WERI-Rb-1 (cell line): ENCODE results near the gene COX7A2L.

Source experiments
- DNase-seq: peaks from one replicate; pipeline ENCODE4 v3.0.0-alpha.2; 2020
- H3K27ac ChIP-seq: fragments of 250-450 bp; sonication (Bioruptor Pico); 2 replicates; pipeline ENCODE4 v1.5.1; 2020; ENCODE audit warnings: mild to moderate bottlenecking, moderate library complexity
- H3K27me3 ChIP-seq: fragments of 250-450 bp; sonication (Bioruptor Pico); 2 replicates; pipeline ENCODE4 v1.5.1; 2021; ENCODE audit warnings: mild to moderate bottlenecking, low read depth, moderate library complexity; ENCODE audit not compliant: insufficient read depth, severe bottlenecking
- H3K36me3 ChIP-seq: fragments of 250-450 bp; sonication (Bioruptor Pico); 2 replicates; pipeline ENCODE4 v1.5.1; 2020; ENCODE audit warnings: mild to moderate bottlenecking, moderate library complexity
- H3K4me3 ChIP-seq: 2 replicates; pipeline ENCODE4 v1.5.1; 2011; ENCODE audit warnings: low read depth, mild to moderate bottlenecking, control low read depth, low read length
- H3K9me3 ChIP-seq: fragments of 250-450 bp; sonication (Bioruptor Pico); 2 replicates; pipeline ENCODE4 v1.5.1; 2021; ENCODE audit warnings: mild to moderate bottlenecking, moderate library complexity; ENCODE audit not compliant: severe bottlenecking
- TF ChIP-seq, protein P1 (sequence below): IDR thresholded peaks from 2 replicates; pipeline ENCODE4 v1.5.1; 2011; ENCODE audit warnings: low read depth, mild to moderate bottlenecking, control low read depth, inconsistent platforms, low read length

COX7A2L gene

DNA sequence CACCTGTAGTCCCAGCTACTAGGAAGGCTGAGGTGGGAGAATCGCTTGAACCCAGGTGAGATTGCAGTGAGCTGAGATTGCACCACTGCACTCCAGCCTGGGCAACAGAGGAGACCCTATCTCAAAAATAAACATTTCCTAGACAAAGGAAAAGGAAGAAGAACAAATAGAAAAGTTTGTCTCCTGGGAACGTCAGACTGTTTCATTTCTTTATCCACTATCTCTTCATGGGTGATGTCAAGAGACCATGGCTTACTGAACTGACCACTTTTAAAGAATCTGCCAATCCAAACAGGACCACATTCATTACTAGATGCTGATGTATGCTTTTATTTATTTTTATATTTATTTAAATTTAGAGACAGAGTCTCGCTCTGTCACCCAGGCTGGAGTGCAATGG, 26.8 kb downstream of the COX7A2L start:
- no peak for DNase-seq
- Histone ChIP-seq H3K27me3 (no peaks in the 10 kb centered on the region), H3K9me3 (peaks cover 3% of the 10 kb centered on the region), H3K27ac (no peak overlapping the region), H3K4me3 (no peak overlapping the region), H3K36me3 (peaks cover 58% of the 10 kb centered on the region)
- TF ChIP-seq, protein P1, sequence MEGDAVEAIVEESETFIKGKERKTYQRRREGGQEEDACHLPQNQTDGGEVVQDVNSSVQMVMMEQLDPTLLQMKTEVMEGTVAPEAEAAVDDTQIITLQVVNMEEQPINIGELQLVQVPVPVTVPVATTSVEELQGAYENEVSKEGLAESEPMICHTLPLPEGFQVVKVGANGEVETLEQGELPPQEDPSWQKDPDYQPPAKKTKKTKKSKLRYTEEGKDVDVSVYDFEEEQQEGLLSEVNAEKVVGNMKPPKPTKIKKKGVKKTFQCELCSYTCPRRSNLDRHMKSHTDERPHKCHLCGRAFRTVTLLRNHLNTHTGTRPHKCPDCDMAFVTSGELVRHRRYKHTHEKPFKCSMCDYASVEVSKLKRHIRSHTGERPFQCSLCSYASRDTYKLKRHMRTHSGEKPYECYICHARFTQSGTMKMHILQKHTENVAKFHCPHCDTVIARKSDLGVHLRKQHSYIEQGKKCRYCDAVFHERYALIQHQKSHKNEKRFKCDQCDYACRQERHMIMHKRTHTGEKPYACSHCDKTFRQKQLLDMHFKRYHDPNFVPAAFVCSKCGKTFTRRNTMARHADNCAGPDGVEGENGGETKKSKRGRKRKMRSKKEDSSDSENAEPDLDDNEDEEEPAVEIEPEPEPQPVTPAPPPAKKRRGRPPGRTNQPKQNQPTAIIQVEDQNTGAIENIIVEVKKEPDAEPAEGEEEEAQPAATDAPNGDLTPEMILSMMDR, result no peak

DNA sequence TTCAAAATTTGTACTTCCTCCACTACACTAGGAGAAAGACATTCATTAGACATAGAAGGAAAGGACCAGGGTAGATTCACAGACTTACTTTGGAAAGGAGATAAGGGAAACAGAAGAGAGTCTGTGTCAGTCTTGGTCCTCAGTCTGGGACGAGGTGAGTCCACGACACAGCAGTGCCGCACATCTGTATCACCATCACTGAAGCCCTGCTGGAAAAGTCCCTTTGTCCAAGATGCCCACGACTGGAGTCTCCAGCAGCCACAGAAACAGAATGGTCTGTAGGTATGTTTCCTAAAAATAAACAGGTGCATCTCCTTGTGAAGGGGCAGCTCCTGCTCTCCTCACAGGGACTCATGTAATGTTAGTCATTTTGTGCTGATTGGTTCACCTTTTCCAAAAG, 27.4 kb downstream of the COX7A2L start:
- H3K27ac ChIP-seq, result no peak overlapping the region
- peaks cover 61% of the 10 kb centered on the region for H3K36me3 ChIP-seq
- peaks cover 3% of the 10 kb centered on the region for H3K9me3 ChIP-seq
- H3K27me3 ChIP-seq, result no peaks in the 10 kb centered on the region
- H3K4me3 ChIP-seq, result no peak overlapping the region
- DNase-seq, result no peak
- TF ChIP-seq, protein P1, result no peak

DNA sequence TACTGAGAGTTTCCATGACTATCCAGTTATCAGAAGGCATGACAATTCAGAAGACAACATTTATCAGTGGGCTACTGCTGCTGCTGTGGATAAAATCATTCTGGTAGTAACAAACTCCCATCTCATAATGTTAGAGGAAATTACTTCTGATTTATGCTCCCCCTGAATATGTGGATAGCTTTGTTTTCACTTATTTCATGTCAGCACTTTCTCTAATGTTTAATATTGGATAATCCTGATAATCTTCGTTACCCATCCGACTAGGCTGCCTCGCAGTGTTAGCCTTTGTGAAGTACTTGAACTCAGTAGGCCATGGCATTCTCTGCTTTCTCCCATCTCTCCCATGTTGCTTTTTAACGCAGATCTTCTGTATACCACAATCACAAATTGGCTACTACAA, 28.4 kb downstream of the COX7A2L start:
- Histone ChIP-seq H3K4me3 (no peak overlapping the region), H3K36me3 (peaks cover 56% of the 10 kb centered on the region), H3K9me3 (peaks cover 3% of the 10 kb centered on the region), H3K27me3 (no peaks in the 10 kb centered on the region), H3K27ac (no peak overlapping the region)
- TF ChIP-seq, protein P1, result no peak
- DNase-seq, result no peak

DNA sequence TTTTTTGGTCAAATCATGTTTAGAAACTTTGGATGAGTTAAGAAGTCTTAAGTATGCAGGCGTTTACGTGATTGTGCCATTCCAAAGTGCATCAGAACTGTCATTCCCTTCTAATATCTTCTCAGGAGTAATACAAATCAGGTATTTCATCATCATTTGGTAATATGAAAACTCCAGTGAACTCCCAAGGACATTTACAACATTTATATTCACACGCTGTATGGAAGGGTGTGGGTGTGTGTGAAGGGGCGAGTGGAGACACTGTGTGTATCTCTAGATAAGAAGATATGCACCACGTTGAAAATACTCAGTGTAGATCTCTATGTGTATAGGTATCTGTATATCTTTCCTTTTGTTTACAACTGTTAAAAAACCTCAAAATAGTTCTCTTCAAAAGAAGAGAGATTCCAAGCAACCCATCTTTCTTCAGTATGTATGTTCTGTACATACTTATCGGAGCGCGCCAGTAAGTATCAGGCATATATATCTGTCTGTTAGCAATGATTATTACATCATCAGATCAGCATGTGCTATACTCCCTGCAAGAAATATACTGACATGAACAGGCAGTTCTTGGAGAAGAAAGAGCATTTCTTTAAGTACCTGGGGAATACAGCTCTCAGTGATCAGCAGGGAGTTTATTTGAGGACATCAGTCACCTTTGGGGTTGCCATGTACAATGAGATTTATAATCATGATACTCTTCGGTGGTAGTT, 29.3 kb downstream of the COX7A2L start:
- no peak overlapping the region for H3K27ac ChIP-seq
- TF ChIP-seq, protein P1, result no peak
- no peaks in the 10 kb centered on the region for H3K27me3 ChIP-seq
- DNase-seq, result no peak
- peaks cover 57% of the 10 kb centered on the region for H3K36me3 ChIP-seq
- no peak overlapping the region for H3K4me3 ChIP-seq
- no peaks in the 10 kb centered on the region for H3K9me3 ChIP-seq

DNA sequence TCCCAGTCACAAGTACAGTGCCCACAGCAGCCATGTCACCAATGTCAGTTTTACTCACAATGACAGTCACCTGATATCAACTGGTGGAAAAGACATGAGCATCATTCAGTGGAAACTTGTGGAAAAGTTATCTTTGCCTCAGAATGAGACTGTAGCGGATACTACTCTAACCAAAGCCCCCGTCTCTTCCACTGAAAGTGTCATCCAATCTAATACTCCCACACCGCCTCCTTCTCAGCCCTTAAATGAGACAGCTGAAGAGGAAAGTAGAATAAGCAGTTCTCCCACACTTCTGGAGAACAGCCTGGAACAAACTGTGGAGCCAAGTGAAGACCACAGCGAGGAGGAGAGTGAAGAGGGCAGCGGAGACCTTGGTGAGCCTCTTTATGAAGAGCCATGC, 31.3 kb downstream of the COX7A2L start:
- peaks cover 56% of the 10 kb centered on the region for H3K36me3 ChIP-seq
- TF ChIP-seq, protein P1, result no peak
- H3K27me3 ChIP-seq, result no peaks in the 10 kb centered on the region
- no peak overlapping the region for H3K27ac ChIP-seq
- no peak for DNase-seq
- H3K9me3 ChIP-seq, result no peaks in the 10 kb centered on the region
- no peak overlapping the region for H3K4me3 ChIP-seq

DNA sequence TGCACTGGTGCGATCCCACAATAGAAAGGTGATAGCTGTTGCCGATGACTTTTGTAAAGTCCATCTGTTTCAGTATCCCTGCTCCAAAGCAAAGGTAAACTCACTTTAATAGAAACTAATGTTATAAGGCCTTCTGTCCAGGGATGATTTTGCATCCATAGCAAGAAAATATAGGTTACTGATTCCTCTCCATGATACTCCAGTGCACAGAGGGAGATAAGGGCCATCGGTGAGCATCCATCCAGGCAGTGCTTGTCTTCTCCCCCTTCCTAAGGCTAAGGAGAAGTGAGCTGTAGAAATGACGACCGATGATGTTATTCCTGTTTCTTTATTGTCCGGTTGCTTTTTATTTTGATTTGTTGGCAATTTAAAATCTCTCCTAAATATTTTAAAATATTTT, 32.1 kb downstream of the COX7A2L start:
- H3K4me3 ChIP-seq, result no peak overlapping the region
- H3K36me3 ChIP-seq, result peaks cover 52% of the 10 kb centered on the region
- H3K27me3 ChIP-seq, result no peaks in the 10 kb centered on the region
- no peaks in the 10 kb centered on the region for H3K9me3 ChIP-seq
- DNase-seq, result no peak
- TF ChIP-seq, protein P1, result no peak
- no peak overlapping the region for H3K27ac ChIP-seq
